CD1c-positive myeloid dendritic cell (primary cell): ENCODE results near the gene WDFY2.

Experiments
- DNase-seq: peaks from one replicate; pipeline ENCODE4 v3.0.0-alpha.2; 2016; ENCODE audit errors: extremely low spot score

Gene WDFY2

DNA sequence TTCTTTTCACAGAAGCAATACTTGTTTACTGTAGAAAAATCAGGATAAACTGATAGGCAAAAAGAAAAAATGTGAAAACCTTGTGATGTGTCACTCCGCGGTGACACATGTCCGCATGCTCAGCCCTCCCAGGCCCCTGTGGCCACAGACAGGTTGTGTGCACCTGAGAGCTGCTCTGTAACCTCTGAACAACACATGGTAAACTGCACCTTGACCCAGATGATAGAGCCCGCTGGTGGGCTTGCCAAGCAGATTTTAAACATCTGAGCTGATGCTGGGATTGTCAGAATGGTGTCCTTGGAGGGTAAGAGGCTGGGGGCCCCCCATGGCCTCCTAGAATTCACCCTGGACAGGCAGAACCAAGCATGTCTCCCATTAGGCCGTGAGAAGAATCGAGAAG, 185.9 kb downstream of the WDFY2 start:
- DNase-seq, result no peak

DNA sequence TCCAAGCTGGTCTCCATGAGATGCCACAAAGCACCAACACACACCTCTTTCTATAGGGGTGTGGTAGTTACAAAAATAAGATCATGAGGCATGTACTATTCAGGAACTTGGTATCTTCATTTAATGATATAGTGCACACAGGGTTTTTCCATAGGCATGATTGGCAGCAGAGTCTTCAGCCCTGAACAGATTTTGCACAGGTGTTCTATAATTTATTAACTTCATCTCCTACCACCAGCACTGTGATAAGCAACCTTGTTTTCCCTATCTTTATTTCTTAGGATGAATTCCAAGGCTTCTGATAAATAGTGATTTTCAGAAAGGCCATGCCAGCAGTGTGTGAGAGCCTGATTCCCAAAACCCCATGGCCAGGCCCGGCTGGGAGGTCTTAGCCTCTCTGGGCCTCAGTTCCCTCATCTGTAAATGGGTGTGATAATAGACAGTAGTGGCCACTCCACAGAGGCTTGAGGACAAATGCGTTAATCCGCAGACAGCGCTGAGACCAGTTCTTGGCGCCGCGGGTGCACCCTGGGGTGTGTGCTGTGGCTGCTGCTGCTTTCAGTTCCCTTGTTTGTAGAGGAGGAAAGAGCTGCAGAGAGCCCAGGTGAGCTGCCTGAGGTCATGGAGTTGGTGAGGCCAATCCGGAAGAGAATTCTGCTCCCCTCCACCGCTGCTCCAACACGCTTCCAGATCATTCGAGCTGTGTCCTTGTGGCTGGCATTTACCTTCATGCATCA, 186.6 kb downstream of the WDFY2 start:
- no peak for DNase-seq

DNA sequence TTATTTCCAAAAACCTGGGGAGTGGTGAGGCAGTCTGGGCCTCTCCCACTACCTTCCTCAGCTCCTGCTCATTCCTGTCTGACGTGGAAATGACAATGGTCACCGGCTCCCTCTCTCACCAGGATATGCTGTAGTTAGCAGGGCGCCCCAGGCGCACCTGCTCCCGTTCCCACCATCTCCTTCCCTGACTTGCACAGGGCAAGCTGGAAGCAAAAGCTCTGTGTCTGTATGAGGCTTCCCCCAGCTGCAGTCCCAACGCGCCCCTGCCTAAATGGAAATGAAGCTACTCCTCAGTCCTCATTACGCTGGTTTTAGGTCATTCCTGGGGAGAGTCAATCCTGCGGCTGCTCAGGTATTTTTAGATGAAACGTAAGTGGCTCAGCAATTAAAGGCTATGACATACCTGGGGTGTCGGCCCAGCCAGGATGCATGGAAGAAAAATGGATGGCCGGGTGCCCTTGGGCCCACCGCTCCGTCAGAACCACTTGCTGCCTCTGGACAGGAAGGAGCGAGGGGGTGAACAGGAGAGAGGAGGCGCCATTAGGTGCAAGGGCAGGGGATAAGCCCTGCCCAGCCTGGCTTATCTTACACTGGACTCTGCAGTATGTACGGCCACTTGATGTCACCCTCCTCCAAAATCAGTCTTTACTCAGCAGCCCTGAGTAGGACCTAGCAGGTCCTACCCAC, 187.3 kb downstream of the WDFY2 start:
- no peak for DNase-seq

DNA sequence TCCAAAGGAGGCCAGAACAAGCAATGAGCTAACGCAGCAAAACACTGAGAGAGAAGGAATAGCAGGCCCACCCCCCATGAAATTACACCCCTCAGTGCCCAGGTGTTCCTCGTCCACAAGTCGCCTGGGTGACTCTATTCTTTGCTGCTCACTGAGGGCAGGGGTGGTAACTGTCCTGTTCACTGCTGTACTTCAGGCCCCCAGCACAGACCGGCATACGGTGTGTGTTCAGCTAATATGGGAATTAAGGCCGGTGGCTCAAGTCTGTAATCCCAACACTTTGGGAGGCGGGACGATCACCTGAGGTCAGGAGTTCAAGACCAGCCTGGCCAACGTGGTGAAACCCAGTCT, 187.8 kb downstream of the WDFY2 start:
- DNase-seq, result no peak

DNA sequence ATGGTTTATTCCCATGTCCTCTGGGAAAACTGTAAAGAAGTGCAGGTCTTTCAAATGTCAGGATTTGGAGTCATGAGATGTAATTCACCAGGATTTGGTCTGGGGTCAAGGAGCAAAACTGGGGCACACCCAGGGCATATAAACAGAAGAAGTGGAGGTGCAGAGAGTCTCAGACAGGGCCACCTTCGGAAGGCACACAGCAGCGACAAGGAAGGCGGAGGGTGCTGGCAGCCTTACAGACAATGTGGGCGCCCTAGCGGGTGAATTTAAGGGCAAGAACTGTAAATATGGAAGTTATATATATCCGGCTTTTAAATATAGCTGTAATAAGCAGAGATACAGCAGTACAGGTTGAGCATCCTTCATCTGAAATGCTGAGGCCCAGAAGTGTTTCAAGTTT, 188.5 kb downstream of the WDFY2 start:
- DNase-seq, result no peak

DNA sequence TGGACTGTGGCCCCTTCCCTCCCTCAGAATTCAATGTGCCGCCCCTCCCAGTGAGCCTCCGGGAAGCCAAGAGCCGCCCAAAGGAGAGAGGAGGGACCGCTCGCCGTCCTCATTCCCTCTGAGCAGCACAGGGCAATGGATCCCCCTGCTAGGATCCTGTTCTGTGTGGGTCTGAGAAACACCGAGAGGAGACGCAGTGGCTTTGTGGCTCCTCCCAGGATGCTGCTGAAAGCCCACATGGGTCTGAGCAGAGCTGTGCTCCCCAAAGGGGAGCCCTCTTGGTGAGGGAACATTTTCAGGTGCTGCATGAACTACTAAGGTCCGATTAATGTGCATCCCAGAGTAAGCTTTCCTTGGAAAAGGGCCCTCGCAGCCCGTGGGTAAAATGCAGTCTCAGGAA, 189.3 kb downstream of the WDFY2 start:
- no peak for DNase-seq

DNA sequence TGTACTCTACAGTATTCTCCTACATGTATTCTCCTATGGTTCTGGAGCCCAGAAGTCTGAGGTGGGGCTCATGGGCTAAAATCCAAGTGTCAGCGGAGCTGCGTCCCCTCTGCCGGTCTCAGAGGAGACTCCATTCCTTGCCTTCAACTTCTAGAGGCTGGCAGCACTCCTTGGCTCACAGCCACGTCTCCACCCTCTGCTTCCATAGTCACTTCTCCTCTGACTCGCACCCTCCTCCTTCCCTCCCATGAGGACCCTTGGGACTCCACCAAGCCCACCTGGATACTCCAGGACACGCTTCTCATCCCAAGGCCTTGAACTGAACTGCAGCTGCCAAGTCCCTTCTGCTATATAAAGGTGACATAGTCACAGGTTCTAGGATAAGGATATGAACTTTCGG, 191.9 kb downstream of the WDFY2 start:
- no peak for DNase-seq

DNA sequence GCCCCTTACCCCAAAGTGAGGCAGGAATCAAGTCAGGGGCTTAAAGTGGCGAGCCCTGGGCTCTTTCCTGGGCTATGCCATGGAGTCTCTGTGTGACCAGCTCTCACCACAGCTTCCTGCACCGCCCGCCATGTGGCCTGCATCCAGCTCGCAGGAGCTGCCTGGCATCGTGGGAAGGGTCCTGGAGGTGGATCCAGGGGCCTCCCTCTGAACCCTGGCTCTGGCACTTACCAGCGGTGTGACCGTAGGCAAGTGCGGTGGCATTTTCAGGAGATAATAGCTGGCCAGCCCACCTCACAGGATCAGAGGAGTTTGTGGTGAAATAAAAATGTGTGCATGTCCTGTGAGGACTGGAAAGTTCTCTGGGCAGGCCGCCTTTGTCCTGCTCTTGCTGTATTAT, 193.7 kb downstream of the WDFY2 start:
- DNase-seq, result no peak

DNA sequence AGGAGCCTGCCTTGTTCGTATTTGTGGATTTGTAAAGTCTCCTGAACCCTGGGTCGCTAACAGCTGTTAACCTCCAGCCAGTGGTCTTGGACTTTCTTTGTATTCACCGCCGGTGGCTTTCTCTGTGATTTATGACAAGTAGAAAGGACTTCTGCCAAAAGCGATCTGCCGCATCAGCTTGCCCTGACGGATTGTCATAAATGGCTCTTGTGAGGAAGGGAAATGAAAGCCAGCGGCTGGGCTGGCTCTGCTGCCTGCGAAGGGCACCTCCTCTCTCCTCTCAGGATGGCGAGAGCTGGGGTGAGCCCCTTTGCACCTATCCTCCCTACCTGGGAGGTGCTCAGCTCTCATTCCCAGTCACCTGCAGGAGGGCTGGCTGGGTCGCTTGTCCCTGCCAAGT, 194.1 kb downstream of the WDFY2 start:
- DNase-seq, result no peak

DNA sequence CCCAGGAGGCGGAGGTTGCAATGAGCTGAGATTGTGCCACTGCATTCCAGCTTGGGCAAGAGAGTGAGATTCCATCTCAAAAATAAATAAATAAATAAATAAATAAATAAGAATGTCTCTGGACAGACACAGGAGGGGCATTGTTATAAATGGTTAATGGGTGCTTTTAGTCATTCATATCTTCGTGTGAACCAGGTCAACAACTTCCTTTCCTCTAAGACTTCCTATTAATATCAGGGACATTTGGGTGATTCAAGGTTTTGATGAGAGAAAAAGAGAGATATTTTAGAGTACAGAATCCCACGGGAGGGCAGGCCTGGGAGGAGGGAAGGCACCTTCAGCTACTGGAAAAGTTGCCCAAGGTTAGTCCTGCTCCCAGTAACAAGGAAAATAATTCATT, 195.8 kb downstream of the WDFY2 start:
- no peak for DNase-seq

DNA sequence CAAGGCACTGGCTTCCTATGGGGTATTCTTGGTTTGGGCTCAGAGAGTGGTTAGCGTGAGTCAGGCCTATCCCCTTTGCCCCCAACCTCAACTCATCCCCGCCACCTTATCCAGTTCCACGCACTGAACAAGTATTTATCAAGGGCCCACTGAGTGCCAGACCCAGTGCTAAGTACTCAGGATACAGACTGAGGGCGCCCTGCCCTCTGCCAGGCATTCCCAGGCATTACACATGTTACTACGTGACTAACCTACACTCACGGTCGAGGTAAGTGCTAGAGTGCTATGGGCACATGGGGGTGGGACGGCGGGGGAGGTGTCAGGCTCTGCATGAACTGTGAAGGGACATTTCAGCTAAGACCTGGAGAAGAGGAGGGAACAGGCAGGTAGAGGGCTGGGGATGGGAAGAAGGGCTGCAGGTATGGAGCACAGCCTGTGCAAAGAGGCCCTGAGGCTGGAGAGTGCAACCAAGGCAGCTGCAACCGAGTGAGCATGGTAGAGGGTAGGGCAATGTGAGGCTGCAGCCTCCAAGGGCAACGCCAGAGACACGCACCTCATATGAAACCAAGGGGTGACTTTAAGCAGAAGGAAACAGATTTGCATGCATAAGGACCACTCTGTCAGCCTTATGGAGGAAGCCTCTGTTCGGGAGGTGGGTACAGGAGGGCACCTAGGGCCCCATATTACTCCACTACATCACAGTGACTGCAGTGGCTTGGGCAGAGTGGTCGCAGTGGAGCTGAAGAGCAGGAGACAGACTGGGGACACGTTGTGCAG, 197.2 kb downstream of the WDFY2 start:
- DNase-seq, result no peak

DNA sequence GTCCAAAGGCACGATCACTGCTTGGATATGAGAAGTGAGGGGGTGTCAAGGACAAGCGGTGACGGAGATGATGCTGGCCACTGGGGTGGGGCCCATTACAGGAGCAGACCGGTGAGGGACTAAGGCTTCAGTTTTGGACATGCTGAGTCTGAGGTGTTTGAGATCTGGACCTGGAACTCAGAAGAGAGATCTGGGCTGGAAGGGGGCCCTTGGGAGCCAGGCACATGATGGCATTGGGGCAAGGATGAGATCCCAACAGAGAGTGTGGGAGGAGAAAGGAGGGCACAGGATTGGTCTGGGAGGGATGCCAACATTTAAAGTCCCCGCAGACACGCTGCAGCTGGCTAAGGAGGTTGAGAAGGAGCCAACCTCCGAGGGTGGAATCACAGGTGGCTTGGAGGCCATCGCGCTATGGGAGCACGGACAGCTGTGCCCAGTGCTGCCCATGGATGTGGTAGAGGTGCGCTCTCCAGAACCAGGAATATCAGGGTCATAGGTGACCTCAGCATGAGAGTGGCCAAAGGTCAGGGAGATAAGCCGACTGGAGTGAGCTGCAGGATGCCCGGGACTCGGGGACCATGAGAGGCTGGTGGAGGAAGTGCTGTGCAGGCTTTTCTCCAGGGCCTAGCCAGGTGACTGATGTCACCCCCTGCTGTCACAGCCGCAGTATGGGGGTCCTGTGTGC, 197.9 kb downstream of the WDFY2 start:
- no peak for DNase-seq

DNA sequence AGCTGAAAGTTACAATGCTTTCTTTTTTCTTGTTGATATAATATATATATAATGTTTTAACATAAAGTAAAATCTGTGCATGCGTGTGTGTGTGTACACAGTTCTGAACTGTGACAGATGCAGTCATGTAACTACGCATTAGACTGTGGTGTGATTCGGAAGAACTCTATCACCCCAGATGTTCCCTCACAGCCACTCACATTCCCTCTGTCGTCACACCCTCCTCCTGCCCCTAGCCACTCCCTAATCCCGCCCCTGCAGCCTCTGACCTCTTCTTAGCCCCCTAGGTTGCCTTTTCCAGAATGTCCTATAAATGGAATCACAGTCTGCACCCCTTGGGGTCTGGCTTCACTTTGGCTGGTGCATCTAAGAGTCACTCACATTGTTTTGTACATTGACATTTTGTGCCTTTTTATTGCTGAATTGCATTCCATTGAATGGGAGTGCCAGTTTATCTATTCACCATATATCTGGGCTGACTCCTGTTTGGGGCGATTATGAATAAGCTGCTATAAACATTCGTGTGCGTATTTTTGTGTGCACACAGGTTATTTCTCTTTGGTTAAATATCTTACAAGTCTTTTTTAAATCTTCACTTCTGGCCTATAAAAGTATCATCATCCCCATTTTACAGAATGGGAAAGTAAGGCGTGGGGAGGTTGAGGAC, 199.3 kb downstream of the WDFY2 start:
- no peak for DNase-seq

DNA sequence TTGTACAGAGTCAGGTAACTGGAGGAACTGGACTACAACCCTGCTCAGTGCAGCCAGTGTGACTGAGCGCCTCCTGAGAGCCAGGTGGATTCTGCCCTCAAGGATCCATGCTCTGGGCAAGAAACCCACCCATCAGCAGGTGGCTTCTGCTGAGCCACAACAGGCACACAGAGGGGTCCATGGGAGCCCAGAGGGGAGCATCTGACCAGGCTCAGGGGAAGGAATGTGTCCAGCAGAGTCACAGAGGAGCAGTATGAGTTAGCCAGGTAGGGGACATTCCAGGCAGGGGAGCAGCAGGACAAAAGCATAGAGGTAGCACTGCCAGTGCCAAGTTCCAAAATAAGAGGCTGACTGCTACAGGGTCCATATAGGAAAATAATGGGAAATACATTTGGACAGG, 199.8 kb downstream of the WDFY2 start:
- no peak for DNase-seq

DNA sequence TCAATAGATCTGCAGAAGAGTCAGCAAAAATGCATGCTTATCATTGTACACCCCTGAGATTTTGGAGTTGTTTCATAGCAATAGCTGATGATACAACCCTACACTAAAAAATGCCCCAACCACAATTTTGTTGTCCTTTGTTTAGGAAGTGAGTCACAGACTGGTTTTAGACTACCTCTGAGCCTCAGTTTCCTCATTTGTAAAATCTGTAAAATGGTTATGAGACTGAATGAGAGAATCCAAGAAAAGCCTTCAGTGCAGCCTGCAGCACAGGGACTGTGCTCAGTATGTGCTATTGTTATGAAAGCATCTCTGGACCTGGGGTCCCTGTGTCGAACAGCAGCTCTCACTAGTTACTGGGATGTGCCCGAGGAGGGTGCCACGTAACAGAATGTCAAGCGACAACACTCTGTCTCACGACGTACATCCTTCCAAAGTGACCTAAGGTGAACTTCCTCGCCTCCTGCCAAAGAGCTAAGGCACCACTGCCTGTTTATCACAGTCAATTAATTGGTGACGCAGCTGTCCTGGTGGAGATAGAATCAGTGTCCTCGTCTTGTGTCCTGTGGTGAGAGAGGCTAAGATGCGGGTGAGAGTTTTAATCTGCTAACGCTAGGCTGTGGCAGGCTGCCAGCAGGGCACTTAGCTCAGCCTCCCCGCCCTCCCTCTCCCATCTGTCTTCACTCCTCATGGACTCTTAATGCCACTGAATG, 201.6 kb downstream of the WDFY2 start:
- no peak for DNase-seq

DNA sequence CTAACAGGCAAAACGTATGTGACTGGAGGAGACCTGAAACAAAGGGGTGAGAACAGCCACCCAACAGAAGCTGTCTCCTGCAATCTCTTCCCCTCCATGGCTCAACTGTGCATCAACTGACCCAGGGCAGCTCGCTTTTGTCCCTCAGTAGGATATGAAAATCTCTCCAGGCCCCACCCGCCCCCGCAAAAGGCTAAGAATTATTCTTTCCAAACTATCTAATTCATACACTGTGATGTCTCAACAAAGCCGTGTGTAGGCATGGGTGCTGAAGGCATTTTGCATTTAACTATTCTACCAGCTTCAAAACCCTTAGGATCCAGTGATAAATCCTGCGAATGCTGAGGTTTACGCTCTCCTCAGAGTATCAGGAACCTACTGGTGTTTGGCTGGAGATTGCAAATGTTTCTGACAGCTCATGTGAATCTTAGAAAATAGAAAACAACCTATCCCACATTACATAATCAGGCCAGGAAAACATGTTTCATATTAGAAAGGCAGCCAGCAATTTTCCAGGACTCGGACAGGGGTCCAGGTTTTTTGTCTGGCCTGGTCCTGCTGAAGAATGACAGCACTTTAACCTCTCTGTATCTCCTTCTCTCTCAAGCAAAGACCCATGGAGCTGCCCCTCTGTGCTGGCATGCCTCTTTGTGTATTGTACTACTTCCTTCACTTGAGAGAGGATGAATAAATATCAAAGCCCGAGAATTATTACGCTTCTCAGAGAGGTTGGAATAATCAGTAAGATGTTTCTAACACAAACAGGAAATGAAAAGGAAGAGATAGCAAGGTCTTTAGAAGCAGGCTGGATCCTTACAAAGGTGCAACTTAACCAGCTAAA, 202.4 kb downstream of the WDFY2 start:
- no peak for DNase-seq

DNA sequence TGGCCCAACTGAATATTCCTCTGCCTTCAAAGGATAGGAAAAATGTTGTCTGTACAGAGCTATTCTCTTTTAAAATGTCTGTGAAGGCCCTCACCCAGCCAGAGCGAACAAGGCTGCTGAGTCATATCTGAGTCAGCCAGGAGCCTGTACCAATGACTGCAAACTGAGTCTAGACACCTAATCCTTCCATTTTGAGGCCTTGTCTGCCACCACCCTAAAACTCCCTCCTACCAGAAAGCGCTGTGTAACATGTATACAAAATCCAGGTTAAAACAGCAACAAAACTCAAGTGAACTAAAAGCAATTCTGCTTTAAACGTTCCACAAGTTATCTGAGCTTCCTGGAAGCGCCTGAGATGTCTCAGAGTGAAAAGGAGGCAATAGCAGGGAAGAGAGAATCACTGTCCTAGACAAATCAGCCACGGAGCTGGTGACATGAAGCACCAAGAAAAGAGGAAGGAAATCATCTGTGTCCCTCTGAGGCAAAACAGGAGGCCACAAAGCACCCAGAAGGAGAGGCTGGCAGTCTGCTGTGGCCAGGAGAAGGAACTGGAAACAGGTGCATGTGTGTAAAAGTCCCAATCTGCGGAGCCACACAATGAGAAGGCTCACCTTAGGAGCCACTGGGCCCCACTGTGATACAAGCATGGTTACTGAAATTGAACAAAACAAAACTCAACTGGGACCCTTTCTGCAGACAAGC, 209.5 kb downstream of the WDFY2 start:
- peak; percentile 65 for DNase-seq

DNA sequence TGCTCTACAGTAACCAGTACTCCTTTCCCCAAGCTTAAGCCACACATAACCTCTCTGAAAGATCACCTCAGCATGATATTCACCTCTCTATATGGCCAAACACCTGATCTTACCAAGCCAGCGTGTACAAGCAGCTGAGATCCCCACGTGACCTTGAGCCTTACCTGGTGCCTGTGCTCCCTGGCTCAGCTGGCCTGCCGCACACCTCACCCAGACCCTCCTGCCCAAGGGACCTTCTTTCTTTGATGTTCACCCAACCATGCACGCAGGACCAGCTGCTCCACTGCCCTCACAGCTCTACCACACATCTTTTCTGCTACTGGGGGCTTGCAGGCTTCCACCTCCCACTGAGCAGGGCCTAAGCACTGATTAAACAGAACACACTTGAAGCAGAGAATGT, 210.7 kb downstream of the WDFY2 start:
- DNase-seq, result no peak

DNA sequence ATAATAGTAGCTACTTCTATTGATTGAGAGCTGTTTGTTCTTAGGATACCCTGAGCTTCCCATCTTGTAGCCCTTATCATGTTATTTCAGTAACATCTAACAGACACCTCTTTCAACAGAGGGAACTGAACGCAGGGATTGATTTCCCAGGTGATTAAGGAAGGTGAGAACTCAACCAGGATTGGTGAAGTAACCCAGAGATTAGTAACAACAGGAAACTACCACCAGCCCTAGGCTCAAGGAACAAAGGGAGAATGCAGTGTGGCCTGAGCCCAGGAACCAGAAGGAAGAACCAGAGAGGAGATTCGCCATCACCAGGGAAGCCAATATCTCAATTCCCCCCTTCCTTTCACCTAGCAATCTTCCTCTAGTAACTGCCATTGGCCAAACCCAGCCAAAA, 211.2 kb downstream of the WDFY2 start:
- DNase-seq, result no peak

DNA sequence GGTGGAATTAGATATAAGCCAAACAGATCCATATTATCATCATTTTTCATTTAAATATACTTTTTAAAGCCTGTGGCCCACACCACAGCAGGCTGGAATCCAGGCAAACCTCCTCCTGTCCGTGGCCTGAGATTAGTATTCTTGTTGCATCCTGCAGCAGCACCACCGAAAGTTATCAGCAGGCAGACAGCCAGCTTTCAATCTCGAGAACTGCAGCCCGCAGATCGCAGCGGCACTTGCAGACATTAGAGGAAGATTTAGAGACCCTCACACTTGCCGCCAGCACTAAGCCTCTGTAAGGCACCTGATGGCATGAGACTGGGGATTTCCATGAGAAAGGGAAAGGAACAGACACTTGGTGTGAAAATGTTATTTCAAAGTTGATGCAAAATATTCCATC, 212.3 kb downstream of the WDFY2 start:
- DNase-seq, result no peak
